ENCODE measurements around the gene AIFM3.

GRCh38 chr22:20931126-20931654 is 35.9 kb upstream of the AIFM3 start:
- TF ChIP-seq CTCF (IDR thresholded peaks at IDR 0.05) (no peak), POLR2AphosphoS5 (IDR thresholded peaks at IDR 0.05) (no peak), POLR2A (IDR thresholded peaks at IDR 0.05) (no peak)
